ENCODE data around the gene REV1. TPM values are rescaled to one million over a fixed set of nuclear protein-coding genes. Genes with fewer than 3 reads are reported as not detected.
"Not testable (repeated sequence)": the region's sequence is repeated elsewhere in the genome, so short reads cannot be mapped to it uniquely, and the experiment has no call there.

REV1 gene
- polyA plus RNA-seq, 1 donor = 44.0 TPM

- Histone ChIP-seq H3K9me3 (ENCODE audit: control insufficient read depth, low read depth, low read length) (no peaks in the 10 kb centered on the region), H3K27me3 (ENCODE audit: control insufficient read depth, insufficient read depth, low read length) (no peaks in the 10 kb centered on the region), H3K4me3 (ENCODE audit: low read length) (no peak overlapping the region), H3K4me1 (ENCODE audit: control insufficient read depth, insufficient read depth, low read length) (peaks cover 4% of the 10 kb centered on the region), H3K36me3 (ENCODE audit: control insufficient read depth, insufficient read depth, low read length) (no peaks in the 10 kb centered on the region), H3K27ac (ENCODE audit: low read length) (no peak overlapping the region)
- no CpG with 5 or more reads among the region's 4 CpGs for WGBS (ENCODE audit: insufficient coverage, low lambda C conversion rate)
- DNase-seq = no peak
Measured at GRCh38 chr2:99487906-99488305, 1.9 kb downstream of the REV1 start.

- no peaks in the 10 kb centered on the region for H3K9me3 ChIP-seq (ENCODE audit: control insufficient read depth, low read depth, low read length)
- DNase-seq = no peak
- H3K4me3 ChIP-seq (ENCODE audit: low read length) = no peak overlapping the region
- no CpG with 5 or more reads among the region's 4 CpGs for WGBS (ENCODE audit: insufficient coverage, low lambda C conversion rate)
- H3K27ac ChIP-seq (ENCODE audit: low read length) = no peak overlapping the region
- peaks cover 13% of the 10 kb centered on the region for H3K4me1 ChIP-seq (ENCODE audit: control insufficient read depth, insufficient read depth, low read length)
- H3K36me3 ChIP-seq (ENCODE audit: control insufficient read depth, insufficient read depth, low read length) = no peaks in the 10 kb centered on the region
- no peaks in the 10 kb centered on the region for H3K27me3 ChIP-seq (ENCODE audit: control insufficient read depth, insufficient read depth, low read length)
Measured at GRCh38 chr2:99485824-99486223, 4.0 kb downstream of the REV1 start.

GRCh38 chr2:99485411-99485810 is 4.4 kb downstream of the REV1 start:
- WGBS (ENCODE audit: insufficient coverage, low lambda C conversion rate) = no CpG with 5 or more reads among the region's 3 CpGs
- Histone ChIP-seq H3K4me1 (ENCODE audit: control insufficient read depth, insufficient read depth, low read length) (peaks cover 14% of the 10 kb centered on the region), H3K36me3 (ENCODE audit: control insufficient read depth, insufficient read depth, low read length) (no peaks in the 10 kb centered on the region), H3K4me3 (ENCODE audit: low read length) (no peak overlapping the region), H3K27ac (ENCODE audit: low read length) (no peak overlapping the region), H3K9me3 (ENCODE audit: control insufficient read depth, low read depth, low read length) (no peaks in the 10 kb centered on the region), H3K27me3 (ENCODE audit: control insufficient read depth, insufficient read depth, low read length) (no peaks in the 10 kb centered on the region)
- DNase-seq = no peak

- Histone ChIP-seq H3K4me3 (ENCODE audit: low read length) (no peak overlapping the region), H3K27ac (ENCODE audit: low read length) (no peak overlapping the region), H3K4me1 (ENCODE audit: control insufficient read depth, insufficient read depth, low read length) (peaks cover 18% of the 10 kb centered on the region), H3K36me3 (ENCODE audit: control insufficient read depth, insufficient read depth, low read length) (no peaks in the 10 kb centered on the region), H3K9me3 (ENCODE audit: control insufficient read depth, low read depth, low read length) (no peaks in the 10 kb centered on the region), H3K27me3 (ENCODE audit: control insufficient read depth, insufficient read depth, low read length) (no peaks in the 10 kb centered on the region)
- DNase-seq = no peak
- WGBS (ENCODE audit: insufficient coverage, low lambda C conversion rate) = no CpG with 5 or more reads among the region's 2 CpGs
Measured at GRCh38 chr2:99484205-99484604, 5.6 kb downstream of the REV1 start.

GRCh38 chr2:99481941-99482340 is 7.9 kb downstream of the REV1 start:
- peaks cover 22% of the 10 kb centered on the region for H3K4me1 ChIP-seq (ENCODE audit: control insufficient read depth, insufficient read depth, low read length)
- no CpG with 5 or more reads among the region's 1 CpG for WGBS (ENCODE audit: insufficient coverage, low lambda C conversion rate)
- DNase-seq = peak; percentile 37 to 81

GRCh38 chr2:99481527-99481926 is 8.3 kb downstream of the REV1 start:
- Histone ChIP-seq H3K27me3 (ENCODE audit: control insufficient read depth, insufficient read depth, low read length) (no peaks in the 10 kb centered on the region), H3K36me3 (ENCODE audit: control insufficient read depth, insufficient read depth, low read length) (no peaks in the 10 kb centered on the region), H3K9me3 (ENCODE audit: control insufficient read depth, low read depth, low read length) (no peaks in the 10 kb centered on the region), H3K4me3 (ENCODE audit: low read length) (no peak overlapping the region), H3K4me1 (ENCODE audit: control insufficient read depth, insufficient read depth, low read length) (peaks cover 20% of the 10 kb centered on the region), H3K27ac (ENCODE audit: low read length) (peak overlapping the region; percentile 61)
- no peak for DNase-seq
- WGBS (ENCODE audit: insufficient coverage, low lambda C conversion rate) = no CpG with 5 or more reads among the region's 2 CpGs

More at GRCh38 chr2:99481941-99482340, 7.9 kb downstream of the REV1 start:
- Histone ChIP-seq H3K9me3 (ENCODE audit: control insufficient read depth, low read depth, low read length) (no peaks in the 10 kb centered on the region), H3K27ac (ENCODE audit: low read length) (peak overlapping the region; percentile 61), H3K27me3 (ENCODE audit: control insufficient read depth, insufficient read depth, low read length) (no peaks in the 10 kb centered on the region), H3K4me3 (ENCODE audit: low read length) (no peak overlapping the region), H3K36me3 (ENCODE audit: control insufficient read depth, insufficient read depth, low read length) (no peaks in the 10 kb centered on the region)

- H3K4me1 ChIP-seq (ENCODE audit: control insufficient read depth, insufficient read depth, low read length) = peaks cover 18% of the 10 kb centered on the region
- H3K4me3 ChIP-seq (ENCODE audit: low read length) = no peak overlapping the region
- DNase-seq = no peak
- H3K9me3 ChIP-seq (ENCODE audit: control insufficient read depth, low read depth, low read length) = no peaks in the 10 kb centered on the region
- no peaks in the 10 kb centered on the region for H3K27me3 ChIP-seq (ENCODE audit: control insufficient read depth, insufficient read depth, low read length)
- H3K27ac ChIP-seq (ENCODE audit: low read length) = no peak overlapping the region
- H3K36me3 ChIP-seq (ENCODE audit: control insufficient read depth, insufficient read depth, low read length) = no peaks in the 10 kb centered on the region
- no CpG with 5 or more reads among the region's 1 CpG for WGBS (ENCODE audit: insufficient coverage, low lambda C conversion rate)
Measured at GRCh38 chr2:99480390-99480789, 9.4 kb downstream of the REV1 start.

- H3K9me3 ChIP-seq (ENCODE audit: control insufficient read depth, low read depth, low read length) = no peaks in the 10 kb centered on the region
- DNase-seq = no peak
- H3K27ac ChIP-seq (ENCODE audit: low read length) = no peak overlapping the region
- peaks cover 18% of the 10 kb centered on the region for H3K4me1 ChIP-seq (ENCODE audit: control insufficient read depth, insufficient read depth, low read length)
- no peaks in the 10 kb centered on the region for H3K36me3 ChIP-seq (ENCODE audit: control insufficient read depth, insufficient read depth, low read length)
- 80% methylated on average over 2 of the region's 5 CpGs for WGBS (ENCODE audit: insufficient coverage, low lambda C conversion rate)
- H3K27me3 ChIP-seq (ENCODE audit: control insufficient read depth, insufficient read depth, low read length) = no peaks in the 10 kb centered on the region
- no peak overlapping the region for H3K4me3 ChIP-seq (ENCODE audit: low read length)
Measured at GRCh38 chr2:99478632-99479031, 11.2 kb downstream of the REV1 start.

- H3K4me1 ChIP-seq (ENCODE audit: control insufficient read depth, insufficient read depth, low read length) = peaks cover 15% of the 10 kb centered on the region
- DNase-seq = no peak
- H3K36me3 ChIP-seq (ENCODE audit: control insufficient read depth, insufficient read depth, low read length) = no peaks in the 10 kb centered on the region
- no peak overlapping the region for H3K27ac ChIP-seq (ENCODE audit: low read length)
- no peaks in the 10 kb centered on the region for H3K27me3 ChIP-seq (ENCODE audit: control insufficient read depth, insufficient read depth, low read length)
- WGBS (ENCODE audit: insufficient coverage, low lambda C conversion rate) = no CpG with 5 or more reads among the region's 6 CpGs
- no peaks in the 10 kb centered on the region for H3K9me3 ChIP-seq (ENCODE audit: control insufficient read depth, low read depth, low read length)
- no peak overlapping the region for H3K4me3 ChIP-seq (ENCODE audit: low read length)
Measured at GRCh38 chr2:99477054-99477453, 12.8 kb downstream of the REV1 start.

GRCh38 chr2:99476629-99477028 is 13.2 kb downstream of the REV1 start:
- Histone ChIP-seq H3K4me3 (ENCODE audit: low read length) (no peak overlapping the region), H3K9me3 (ENCODE audit: control insufficient read depth, low read depth, low read length) (no peaks in the 10 kb centered on the region), H3K27ac (ENCODE audit: low read length) (no peak overlapping the region), H3K4me1 (ENCODE audit: control insufficient read depth, insufficient read depth, low read length) (peaks cover 12% of the 10 kb centered on the region), H3K36me3 (ENCODE audit: control insufficient read depth, insufficient read depth, low read length) (no peaks in the 10 kb centered on the region), H3K27me3 (ENCODE audit: control insufficient read depth, insufficient read depth, low read length) (no peaks in the 10 kb centered on the region)
- no CpG with 5 or more reads among the region's 3 CpGs for WGBS (ENCODE audit: insufficient coverage, low lambda C conversion rate)
- no peak for DNase-seq

GRCh38 chr2:99475095-99475494 is 14.7 kb downstream of the REV1 start:
- WGBS (ENCODE audit: insufficient coverage, low lambda C conversion rate) = 100% methylated on average over 1 of the region's 4 CpGs
- H3K9me3 ChIP-seq (ENCODE audit: control insufficient read depth, low read depth, low read length); H3K36me3 ChIP-seq (ENCODE audit: control insufficient read depth, insufficient read depth, low read length); H3K27me3 ChIP-seq (ENCODE audit: control insufficient read depth, insufficient read depth, low read length); H3K27ac ChIP-seq (ENCODE audit: low read length); H3K4me3 ChIP-seq (ENCODE audit: low read length); H3K4me1 ChIP-seq (ENCODE audit: control insufficient read depth, insufficient read depth, low read length); DNase-seq: not testable (repeated sequence)
